ENCODE measurements around the gene MSL3B.

The MSL3B gene

DNA sequence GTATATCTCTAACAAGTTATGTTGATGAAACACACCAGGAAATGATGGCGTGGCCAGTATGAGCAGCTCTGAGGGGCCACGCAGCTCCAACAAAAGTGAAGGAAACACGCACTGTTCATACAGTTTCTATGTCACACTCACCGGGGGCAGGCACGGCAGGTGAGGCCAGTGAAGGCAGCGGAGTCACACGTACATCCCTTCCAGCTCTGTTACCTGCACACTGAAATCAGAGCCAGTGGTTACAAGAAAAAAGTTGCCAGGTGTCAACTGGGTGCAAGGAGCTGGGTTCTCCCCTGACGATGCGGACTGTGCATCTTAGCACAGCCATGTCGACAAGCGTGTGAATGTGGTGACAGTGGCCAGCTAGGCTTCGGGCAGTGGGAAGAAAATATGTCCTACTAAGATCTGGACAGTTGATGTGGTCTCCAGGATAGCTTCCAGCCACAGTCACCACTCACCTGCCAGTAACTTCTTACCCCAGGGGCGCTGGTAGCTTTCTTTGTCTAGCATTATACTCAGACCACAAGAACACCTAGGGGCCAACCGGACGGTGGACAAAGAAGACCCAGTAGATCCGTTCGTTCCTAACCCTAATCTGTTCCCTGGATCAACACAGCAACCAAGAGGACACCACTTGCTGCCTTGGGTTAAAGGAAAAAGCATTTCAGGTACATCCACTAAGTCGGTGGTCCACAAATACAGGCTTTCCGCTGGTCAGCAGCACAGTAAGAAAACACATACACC is 23.9 kb downstream of the MSL3B start:
- DNase-seq (ENCODE audit: low read depth), result no peak
- TF ChIP-seq, protein P1, sequence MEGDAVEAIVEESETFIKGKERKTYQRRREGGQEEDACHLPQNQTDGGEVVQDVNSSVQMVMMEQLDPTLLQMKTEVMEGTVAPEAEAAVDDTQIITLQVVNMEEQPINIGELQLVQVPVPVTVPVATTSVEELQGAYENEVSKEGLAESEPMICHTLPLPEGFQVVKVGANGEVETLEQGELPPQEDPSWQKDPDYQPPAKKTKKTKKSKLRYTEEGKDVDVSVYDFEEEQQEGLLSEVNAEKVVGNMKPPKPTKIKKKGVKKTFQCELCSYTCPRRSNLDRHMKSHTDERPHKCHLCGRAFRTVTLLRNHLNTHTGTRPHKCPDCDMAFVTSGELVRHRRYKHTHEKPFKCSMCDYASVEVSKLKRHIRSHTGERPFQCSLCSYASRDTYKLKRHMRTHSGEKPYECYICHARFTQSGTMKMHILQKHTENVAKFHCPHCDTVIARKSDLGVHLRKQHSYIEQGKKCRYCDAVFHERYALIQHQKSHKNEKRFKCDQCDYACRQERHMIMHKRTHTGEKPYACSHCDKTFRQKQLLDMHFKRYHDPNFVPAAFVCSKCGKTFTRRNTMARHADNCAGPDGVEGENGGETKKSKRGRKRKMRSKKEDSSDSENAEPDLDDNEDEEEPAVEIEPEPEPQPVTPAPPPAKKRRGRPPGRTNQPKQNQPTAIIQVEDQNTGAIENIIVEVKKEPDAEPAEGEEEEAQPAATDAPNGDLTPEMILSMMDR (IDR thresholded peaks at IDR 0.05; ENCODE audit: insufficient read depth, low read depth, low read length, missing control alignments), result no peak
- H3K4me3 ChIP-seq (ENCODE audit: low read depth, low read length), result no peak overlapping the region

DNA sequence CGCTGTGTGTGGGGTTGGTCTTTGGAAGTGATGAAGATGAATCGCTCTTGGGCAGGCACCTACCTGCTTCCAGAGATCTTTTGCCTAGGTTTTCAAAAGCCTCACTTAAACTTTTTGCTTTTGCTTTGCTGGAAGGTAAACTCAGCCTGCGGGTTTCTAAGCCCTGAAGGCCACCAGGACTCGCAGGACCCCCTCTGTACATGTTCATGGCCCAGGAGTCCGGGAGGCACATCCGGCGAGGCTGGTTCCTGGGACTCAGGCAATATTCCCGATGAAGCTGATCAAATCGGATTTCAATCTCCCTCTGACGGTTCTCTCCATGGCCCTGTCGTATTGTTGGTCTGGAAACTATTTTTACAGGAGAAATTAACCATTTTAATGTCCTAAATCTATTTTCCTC is 27.0 kb downstream of the MSL3B start:
- H3K4me3 ChIP-seq (ENCODE audit: low read depth, low read length), result no peak overlapping the region
- no peak for DNase-seq (ENCODE audit: low read depth)
- TF ChIP-seq, protein P1 (IDR thresholded peaks at IDR 0.05; ENCODE audit: insufficient read depth, low read depth, low read length, missing control alignments), result no peak

DNA sequence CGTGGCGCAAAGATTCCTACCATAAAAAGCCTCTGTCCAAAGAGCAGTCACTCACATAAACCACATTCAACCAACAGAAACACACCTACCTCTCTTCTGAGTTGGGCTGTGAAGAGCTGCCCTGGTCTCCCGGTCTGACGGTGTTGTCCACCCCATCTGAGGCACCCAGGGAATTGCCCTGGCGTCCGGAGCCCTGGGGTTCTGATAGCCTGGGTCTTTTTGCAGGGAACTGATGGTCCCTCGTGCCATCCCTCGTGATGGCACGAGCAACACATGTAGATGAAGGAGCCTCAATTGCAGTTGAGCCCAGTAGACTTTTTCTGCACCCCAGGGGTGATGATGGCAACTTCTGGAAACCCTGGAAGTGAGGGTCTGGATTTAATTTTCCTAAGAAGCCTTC is 27.7 kb downstream of the MSL3B start:
- TF ChIP-seq, protein P1 (IDR thresholded peaks at IDR 0.05; ENCODE audit: insufficient read depth, low read depth, low read length, missing control alignments), result no peak
- no peak for DNase-seq (ENCODE audit: low read depth)
- H3K4me3 ChIP-seq (ENCODE audit: low read depth, low read length), result no peak overlapping the region

DNA sequence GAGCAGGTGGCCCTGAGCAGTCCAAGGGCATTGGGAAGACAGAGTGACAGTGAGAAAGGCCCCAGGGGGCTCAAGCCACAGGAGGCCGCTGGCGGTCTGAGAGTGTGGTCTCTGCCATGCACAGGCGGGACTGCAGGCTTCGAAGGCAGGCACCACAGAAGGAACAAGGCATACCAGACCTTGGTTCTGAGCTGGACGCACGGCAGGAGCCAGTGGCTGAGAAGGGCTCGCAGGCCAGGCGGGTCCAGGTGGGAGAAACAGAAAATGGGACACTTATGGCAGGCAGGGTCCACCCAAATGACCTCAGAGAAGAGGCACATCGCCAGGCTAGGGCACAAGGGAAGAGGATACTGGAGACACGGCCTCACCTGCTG is 28.8 kb downstream of the MSL3B start:
- no peak overlapping the region for H3K4me3 ChIP-seq (ENCODE audit: low read depth, low read length)
- TF ChIP-seq, protein P1 (IDR thresholded peaks at IDR 0.05; ENCODE audit: insufficient read depth, low read depth, low read length, missing control alignments), result no peak
- no peak for DNase-seq (ENCODE audit: low read depth)

DNA sequence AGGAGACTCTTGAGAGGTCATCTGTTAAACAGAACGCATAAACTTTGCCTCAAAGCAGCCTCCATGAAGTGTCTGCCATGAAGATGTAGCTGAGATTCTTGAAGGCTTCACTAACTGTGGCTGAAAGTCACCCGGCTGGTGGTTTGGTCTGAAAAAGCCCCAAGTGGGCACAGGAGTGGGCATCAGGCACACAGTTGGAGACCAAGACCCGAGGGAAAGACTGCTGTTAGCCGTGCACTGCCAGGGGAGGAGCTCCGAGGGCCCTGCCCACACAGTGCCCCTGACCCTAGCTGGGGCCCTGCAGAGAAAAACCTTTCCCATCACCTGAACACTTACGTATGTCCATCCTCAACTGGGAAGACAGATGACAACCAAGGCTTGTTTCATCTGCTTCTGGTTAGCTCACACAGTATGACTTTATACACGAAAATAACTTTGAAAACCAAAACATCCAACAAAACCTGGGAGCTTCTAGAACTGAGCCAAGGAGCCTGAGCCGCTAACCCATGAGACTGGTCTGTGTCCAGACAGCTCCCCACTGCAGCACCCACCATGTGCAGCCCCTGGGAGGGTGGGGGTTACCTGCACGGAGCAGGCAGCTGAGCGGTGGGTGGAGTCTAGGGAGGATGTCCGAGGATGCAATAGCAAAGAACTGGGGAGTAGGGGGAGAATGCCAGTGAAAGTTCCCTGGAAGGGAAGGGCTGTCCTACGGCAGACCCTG is 29.3 kb downstream of the MSL3B start:
- no peak for DNase-seq (ENCODE audit: low read depth)
- TF ChIP-seq, protein P1 (IDR thresholded peaks at IDR 0.05; ENCODE audit: insufficient read depth, low read depth, low read length, missing control alignments), result no peak
- H3K4me3 ChIP-seq (ENCODE audit: low read depth, low read length), result no peak overlapping the region

DNA sequence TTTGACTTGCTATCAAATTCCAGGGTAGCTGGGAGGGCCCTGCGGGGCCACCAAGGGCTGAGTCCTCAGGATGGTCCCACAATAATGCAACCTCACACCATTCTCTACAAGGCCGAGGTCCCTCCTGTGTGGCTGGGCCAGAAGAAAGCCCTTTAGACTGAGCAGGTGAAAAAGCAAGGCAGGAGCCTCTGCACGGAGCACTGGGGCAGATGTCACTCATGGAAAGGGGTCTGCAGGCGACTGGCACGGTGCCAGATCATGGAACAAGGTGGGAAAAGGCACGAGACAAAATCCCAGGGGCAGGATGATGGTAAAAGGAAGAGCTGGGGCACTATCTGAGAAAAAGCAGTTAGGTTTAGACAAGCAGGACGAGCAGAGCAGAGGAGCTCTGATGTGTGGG is 29.9 kb downstream of the MSL3B start:
- no peak for DNase-seq (ENCODE audit: low read depth)
- H3K4me3 ChIP-seq (ENCODE audit: low read depth, low read length), result no peak overlapping the region
- TF ChIP-seq, protein P1 (IDR thresholded peaks at IDR 0.05; ENCODE audit: insufficient read depth, low read depth, low read length, missing control alignments), result no peak
